SK-N-SH (cell line): Measurements from ENCODE around the gene PPP1R3D.
"Not testable (repeated sequence)": the region's sequence is repeated elsewhere in the genome, so short reads cannot be mapped to it uniquely, and the experiment has no call there.

Source experiments
- ELF1 ChIP-seq: IDR thresholded peaks from 2 replicates; pipeline ENCODE4 v1.4.0; 2012
- EP300 ChIP-seq, 2 experiments: IDR thresholded peaks; 2 replicates each; pipeline versions ENCODE4 v1.4.0 to v1.6.1; 2012; ENCODE audit warnings: borderline replicate concordance in 1 of 2, low read depth in 1 of 2, low read length in 1 of 2
- EZH2phosphoT487 ChIP-seq: fragments of 200-600 bp; sonication (generic); IDR thresholded peaks from 2 replicates; pipeline ENCODE4 v1.6.1; 2017; ENCODE audit warnings: low read depth, mixed run types, mild to moderate bottlenecking, antibody characterized with exemption, moderate library complexity, borderline replicate concordance
- FOSL2 ChIP-seq: IDR thresholded peaks from 2 replicates; pipeline ENCODE4 v1.4.0; 2012; ENCODE audit warnings: low read depth, mild to moderate bottlenecking, moderate library complexity, borderline replicate concordance
- FOXJ3 ChIP-seq: sonication (generic); formaldehyde crosslinking; IDR thresholded peaks from 2 replicates; pipeline ENCODE4 v1.5.1; 2020; ENCODE audit warnings: mild to moderate bottlenecking, missing genetic modification reagents
- POLR2AphosphoS5 ChIP-seq: IDR thresholded peaks from 2 replicates; pipeline ENCODE4 v1.6.1; 2012; ENCODE audit warnings: low read depth, low read length
- TAF1 ChIP-seq: IDR thresholded peaks from 2 replicates; pipeline ENCODE4 v1.6.1; 2012; ENCODE audit warnings: low read depth, mild to moderate bottlenecking, low read length, moderate library complexity, borderline replicate concordance
- YY1 ChIP-seq: IDR thresholded peaks from 2 replicates; pipeline ENCODE4 v1.4.0; 2012; ENCODE audit warnings: low read depth, mild to moderate bottlenecking
- TF ChIP-seq, protein P1 (sequence below): fragments of 200-600 bp; sonication (generic); IDR thresholded peaks from 2 replicates; pipeline ENCODE4 v1.6.1; 2017; ENCODE audit warnings: antibody characterized with exemption, mild to moderate bottlenecking, moderate library complexity
- TF ChIP-seq, protein P2 (sequence below): IDR thresholded peaks from 2 replicates; pipeline ENCODE4 v1.4.0; 2012; ENCODE audit warnings: low read depth
- TF ChIP-seq, protein P3 (sequence below): IDR thresholded peaks from 2 replicates; pipeline ENCODE4 v1.6.1; 2012; ENCODE audit warnings: mild to moderate bottlenecking, low read depth, low read length, moderate library complexity

DNA sequence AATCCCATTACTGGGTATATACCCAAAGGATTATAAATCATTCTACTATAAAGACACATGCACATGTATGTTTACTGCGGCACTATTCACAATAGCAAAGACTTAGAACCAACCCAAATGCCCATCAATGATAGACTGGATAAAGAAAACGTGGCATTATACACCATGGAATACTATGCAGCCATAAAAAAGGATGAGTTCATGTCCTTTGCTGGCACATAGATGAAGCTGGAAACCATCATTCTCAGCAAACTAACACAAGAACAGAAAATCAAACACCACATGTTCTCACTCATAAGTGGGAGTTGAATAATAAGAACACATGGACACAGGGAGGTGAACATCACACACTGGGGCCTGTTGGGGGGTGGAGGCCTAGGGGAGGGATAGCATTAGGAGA, 50.1 kb downstream of the PPP1R3D start:
- not testable (repeated sequence) for TF ChIP-seq FOSL2; ELF1; YY1; TAF1; EZH2phosphoT487; FOXJ3 (CRISPR knock-in tag); POLR2AphosphoS5; EP300 (IDR thresholded peaks at IDR 0.05; ENCODE audit: borderline replicate concordance in 1 of 2, low read depth in 1 of 2, low read length in 1 of 2)
- TF ChIP-seq, protein P1, sequence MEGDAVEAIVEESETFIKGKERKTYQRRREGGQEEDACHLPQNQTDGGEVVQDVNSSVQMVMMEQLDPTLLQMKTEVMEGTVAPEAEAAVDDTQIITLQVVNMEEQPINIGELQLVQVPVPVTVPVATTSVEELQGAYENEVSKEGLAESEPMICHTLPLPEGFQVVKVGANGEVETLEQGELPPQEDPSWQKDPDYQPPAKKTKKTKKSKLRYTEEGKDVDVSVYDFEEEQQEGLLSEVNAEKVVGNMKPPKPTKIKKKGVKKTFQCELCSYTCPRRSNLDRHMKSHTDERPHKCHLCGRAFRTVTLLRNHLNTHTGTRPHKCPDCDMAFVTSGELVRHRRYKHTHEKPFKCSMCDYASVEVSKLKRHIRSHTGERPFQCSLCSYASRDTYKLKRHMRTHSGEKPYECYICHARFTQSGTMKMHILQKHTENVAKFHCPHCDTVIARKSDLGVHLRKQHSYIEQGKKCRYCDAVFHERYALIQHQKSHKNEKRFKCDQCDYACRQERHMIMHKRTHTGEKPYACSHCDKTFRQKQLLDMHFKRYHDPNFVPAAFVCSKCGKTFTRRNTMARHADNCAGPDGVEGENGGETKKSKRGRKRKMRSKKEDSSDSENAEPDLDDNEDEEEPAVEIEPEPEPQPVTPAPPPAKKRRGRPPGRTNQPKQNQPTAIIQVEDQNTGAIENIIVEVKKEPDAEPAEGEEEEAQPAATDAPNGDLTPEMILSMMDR = not testable (repeated sequence)
- TF ChIP-seq, protein P2, sequence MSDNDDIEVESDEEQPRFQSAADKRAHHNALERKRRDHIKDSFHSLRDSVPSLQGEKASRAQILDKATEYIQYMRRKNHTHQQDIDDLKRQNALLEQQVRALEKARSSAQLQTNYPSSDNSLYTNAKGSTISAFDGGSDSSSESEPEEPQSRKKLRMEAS = not testable (repeated sequence)
- TF ChIP-seq, protein P3, sequence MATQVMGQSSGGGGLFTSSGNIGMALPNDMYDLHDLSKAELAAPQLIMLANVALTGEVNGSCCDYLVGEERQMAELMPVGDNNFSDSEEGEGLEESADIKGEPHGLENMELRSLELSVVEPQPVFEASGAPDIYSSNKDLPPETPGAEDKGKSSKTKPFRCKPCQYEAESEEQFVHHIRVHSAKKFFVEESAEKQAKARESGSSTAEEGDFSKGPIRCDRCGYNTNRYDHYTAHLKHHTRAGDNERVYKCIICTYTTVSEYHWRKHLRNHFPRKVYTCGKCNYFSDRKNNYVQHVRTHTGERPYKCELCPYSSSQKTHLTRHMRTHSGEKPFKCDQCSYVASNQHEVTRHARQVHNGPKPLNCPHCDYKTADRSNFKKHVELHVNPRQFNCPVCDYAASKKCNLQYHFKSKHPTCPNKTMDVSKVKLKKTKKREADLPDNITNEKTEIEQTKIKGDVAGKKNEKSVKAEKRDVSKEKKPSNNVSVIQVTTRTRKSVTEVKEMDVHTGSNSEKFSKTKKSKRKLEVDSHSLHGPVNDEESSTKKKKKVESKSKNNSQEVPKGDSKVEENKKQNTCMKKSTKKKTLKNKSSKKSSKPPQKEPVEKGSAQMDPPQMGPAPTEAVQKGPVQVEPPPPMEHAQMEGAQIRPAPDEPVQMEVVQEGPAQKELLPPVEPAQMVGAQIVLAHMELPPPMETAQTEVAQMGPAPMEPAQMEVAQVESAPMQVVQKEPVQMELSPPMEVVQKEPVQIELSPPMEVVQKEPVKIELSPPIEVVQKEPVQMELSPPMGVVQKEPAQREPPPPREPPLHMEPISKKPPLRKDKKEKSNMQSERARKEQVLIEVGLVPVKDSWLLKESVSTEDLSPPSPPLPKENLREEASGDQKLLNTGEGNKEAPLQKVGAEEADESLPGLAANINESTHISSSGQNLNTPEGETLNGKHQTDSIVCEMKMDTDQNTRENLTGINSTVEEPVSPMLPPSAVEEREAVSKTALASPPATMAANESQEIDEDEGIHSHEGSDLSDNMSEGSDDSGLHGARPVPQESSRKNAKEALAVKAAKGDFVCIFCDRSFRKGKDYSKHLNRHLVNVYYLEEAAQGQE = not testable (repeated sequence)
